Choroid plexus epithelial cell (primary cell): ENCODE results near the gene GSC.
"Not testable (repeated sequence)": the region's sequence is repeated elsewhere in the genome, so short reads cannot be mapped to it uniquely, and the experiment has no call there.

Experiments
- DNase-seq: peaks from one replicate; pipeline ENCODE4 v3.0.0-alpha.2; 2010; ENCODE audit warnings: low read depth
- H3K4me3 ChIP-seq: 2 replicates; pipeline ENCODE4 v1.5.1; 2011; ENCODE audit warnings: low read depth, mild to moderate bottlenecking, control low read depth, low read length, moderate library complexity
- TF ChIP-seq, protein P1 (sequence below): conservative IDR thresholded peaks from 2 replicates; pipeline ENCODE4 v1.5.1; 2011; ENCODE audit warnings: low read depth, mild to moderate bottlenecking, control low read depth, inconsistent platforms, low read length, moderate library complexity

The GSC gene

DNA sequence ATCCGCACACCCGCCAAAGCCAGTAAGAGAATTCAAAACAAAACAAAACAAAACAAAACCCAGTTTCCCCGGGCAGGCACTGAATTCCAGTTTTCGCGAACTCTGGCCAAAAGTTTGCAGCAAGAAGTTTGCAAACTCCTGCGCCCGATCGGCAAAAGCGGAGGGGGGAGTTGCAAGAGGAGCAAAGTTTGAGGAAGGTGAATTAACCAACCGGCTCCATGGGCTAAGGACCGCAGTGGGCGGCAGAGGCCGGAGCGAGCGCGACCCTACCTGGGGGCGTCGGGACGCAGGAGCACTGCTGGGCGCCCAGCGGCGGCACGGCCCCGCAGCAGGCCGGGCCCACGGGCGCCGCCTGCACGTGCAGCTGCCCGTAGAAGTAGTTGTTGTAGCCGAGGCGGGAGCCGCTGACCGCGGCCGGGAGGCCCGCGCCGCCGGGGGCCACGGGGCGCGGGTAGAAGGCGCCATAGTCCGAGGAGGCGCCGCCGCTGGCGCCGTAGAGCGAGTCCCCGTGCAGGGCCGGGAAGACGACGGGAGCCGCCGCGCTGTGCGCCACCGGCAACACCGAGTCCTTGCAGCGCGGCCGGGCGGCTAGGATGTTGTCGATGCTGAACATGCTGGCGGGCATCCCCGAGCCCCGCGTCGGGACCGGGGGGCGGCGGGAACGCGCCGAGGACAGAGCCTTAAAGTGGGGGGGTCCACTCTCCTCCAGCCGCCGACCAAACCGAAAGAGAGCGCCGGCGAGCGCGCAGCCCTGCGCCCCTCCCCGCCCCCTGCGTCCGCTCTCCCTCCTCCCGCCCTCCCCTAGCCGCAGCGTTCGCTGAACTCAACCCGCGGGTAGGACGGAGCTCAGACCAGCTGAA lies at the start of gene GSC:
Gene GSC, minus strand, starts transcription at position 723 of the 860 bp plus-strand sequence. Its CDS starts 98 bp downstream, at position 625.
- TF ChIP-seq, protein P1, sequence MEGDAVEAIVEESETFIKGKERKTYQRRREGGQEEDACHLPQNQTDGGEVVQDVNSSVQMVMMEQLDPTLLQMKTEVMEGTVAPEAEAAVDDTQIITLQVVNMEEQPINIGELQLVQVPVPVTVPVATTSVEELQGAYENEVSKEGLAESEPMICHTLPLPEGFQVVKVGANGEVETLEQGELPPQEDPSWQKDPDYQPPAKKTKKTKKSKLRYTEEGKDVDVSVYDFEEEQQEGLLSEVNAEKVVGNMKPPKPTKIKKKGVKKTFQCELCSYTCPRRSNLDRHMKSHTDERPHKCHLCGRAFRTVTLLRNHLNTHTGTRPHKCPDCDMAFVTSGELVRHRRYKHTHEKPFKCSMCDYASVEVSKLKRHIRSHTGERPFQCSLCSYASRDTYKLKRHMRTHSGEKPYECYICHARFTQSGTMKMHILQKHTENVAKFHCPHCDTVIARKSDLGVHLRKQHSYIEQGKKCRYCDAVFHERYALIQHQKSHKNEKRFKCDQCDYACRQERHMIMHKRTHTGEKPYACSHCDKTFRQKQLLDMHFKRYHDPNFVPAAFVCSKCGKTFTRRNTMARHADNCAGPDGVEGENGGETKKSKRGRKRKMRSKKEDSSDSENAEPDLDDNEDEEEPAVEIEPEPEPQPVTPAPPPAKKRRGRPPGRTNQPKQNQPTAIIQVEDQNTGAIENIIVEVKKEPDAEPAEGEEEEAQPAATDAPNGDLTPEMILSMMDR = no peak
- H3K4me3 ChIP-seq = peak within 1 kb of the TSS; percentile 43
- DNase-seq = no peak

DNA sequence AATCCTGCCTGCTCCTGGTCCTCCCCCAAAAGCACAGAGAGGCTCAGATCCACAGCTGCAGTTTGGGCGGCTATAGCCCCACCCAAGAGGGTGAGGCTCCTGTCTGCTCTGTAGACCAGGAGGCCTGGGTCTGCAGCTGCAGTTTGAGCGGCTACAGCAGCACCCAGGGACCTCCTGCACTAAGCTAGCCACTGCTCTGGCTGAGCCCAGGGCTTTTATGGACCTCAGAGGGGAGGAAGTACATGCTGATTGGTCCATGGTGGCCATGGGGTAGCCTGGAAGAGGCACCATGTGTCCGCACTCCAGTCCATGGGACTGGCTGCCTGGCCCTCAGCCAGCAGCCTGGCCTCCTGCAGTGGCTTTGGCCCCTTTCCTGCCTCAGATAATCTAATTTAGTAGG lies 49.6 kb upstream of the GSC start:
- no peak overlapping the region for H3K4me3 ChIP-seq
- TF ChIP-seq, protein P1 = no peak
- DNase-seq = no peak

DNA sequence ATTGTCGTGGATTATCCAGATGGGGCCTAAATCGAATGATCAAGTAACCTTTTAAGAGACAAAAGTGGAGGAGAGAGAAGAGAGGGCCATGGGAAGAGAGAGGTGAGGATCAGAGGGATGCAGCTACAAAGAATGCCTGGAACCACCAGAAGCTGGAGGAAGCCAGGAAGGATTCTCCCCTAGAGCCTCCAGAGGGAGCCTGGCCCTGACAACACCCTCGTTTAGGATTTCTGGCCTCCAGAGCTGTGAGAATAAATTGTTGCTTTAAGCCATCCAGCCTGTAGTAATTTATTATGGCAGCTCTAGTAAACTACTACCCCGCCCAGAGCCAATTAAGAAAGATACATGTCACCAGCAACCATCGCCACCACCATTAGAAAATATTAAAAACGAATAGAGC lies 46.2 kb upstream of the GSC start:
- no peak for DNase-seq
- TF ChIP-seq, protein P1 = peak; percentile 3
- H3K4me3 ChIP-seq = no peak overlapping the region

DNA sequence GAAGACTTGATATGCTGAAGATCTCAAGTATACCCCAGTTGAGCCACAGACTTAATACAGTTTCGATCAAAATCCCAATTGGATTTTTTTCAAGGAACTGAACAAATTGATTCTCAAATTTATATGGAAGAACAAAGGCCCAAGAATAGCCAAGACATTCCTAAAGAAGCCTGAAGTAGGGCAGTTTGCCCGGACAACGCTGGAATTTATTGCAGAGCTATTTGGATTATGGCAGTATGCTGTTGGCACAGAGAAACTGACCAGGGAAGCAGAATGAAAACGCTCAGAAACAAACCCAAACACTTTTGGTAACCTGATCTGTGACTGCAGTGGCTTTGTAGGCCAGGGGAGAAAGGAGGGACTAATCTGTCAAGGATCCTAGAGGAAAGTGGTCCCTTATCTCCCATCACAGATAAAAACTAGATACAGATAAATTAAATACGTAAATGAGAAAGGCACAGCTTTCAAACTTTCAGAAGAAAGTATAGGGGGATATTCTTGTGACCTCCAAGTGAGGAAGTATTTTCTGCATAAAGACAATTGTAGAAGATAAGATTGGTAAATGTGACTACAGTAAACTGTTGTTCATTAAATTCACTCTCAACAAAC lies 35.9 kb upstream of the GSC start:
- no peak overlapping the region for H3K4me3 ChIP-seq
- TF ChIP-seq, protein P1 = no peak
- no peak for DNase-seq

DNA sequence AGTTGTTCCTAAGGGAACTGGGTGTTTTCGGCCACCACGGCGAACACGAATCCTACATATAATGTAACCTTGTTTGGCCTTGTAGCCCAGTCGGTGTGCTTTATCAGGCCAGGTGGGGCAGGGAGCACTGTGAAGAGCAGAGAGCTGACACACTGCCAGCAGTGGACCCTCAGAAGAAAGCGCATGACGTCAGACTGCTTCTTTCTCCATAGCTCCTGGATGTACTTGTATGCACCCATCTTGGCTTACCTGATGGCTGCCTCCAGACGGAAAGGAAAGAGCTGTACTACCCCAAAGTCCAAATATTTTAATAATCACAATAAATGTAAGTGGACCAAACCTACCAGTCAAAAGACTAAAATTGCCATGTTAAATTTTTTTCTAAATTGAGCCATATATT lies 31.3 kb upstream of the GSC start:
- no peak for DNase-seq
- TF ChIP-seq, protein P1 = no peak
- no peak overlapping the region for H3K4me3 ChIP-seq

DNA sequence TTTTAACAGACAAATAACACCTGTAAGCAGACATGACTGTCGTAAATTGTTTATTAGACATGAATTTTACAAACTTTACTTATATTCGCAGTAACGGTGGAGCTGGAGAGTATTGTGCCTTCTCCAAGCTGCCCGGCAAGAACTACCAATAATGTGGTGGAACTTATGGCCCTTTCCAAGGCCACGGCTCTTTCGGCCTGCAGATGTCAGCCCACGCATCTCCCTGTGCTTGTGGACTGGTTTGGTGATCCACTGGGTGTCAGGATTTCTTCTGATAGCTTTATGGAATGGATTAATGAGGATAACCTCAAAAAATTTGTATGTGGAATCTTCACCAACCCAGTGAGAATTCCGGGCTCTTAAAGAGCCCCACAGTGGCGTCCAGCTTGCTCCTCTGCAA lies 30.9 kb upstream of the GSC start:
- H3K4me3 ChIP-seq, DNase-seq: not testable (repeated sequence)

DNA sequence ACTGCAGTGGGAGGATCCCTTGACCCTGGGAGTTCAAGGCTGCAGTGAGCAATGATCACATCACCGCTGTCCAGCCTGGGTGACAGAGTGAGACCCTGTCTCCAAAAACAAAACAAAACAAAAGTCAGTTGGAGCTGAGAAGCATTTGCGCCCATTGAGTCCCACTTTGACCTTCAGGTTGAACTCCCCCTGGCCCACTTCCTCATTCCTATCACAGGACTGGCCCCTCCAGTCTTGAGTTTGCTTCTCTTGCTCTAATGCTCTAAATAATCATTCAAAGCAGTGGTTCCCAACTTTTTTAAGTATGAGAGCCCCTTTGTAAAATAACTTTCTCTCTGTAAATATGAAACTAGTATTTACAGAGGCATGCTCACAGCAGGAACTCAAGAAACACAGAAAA lies 28.0 kb upstream of the GSC start:
- TF ChIP-seq, protein P1 = no peak

More for the DNA sequence above, 28.0 kb upstream of the GSC start:
- no peak overlapping the region for H3K4me3 ChIP-seq
- no peak for DNase-seq
